Measurements from ENCODE around the gene HOXA7. TPM values are rescaled to one million over a fixed set of nuclear protein-coding genes. Genes with fewer than 3 reads are reported as not detected.
A peak's percentile ranks its signal among the peaks of the same experiment; 100 is the strongest.

Gene HOXA7
- total RNA-seq, 1 donor from 2014 or later, result 34.2 TPM

GRCh38 chr7:27153526-27153925 lies 2.9 kb downstream of the HOXA7 start:
- no peak for DNase-seq (ENCODE audit: low read depth)
- Histone ChIP-seq H3K4me3 (ENCODE audit: low read depth, low read length) (peak overlapping the region; percentile 22), H3K36me3 (ENCODE audit: control insufficient read depth, insufficient read depth, low read length) (no peaks in the 10 kb centered on the region), H3K27me3 (ENCODE audit: control insufficient read depth, insufficient read depth, low read length) (no peaks in the 10 kb centered on the region)
- TF ChIP-seq CTCF (IDR thresholded peaks at IDR 0.05; ENCODE audit: insufficient read depth, low read length, poor library complexity, severe bottlenecking), result no peak

GRCh38 chr7:27152816-27153442 lies 3.5 kb downstream of the HOXA7 start:
- peak overlapping the region; percentile 71 for H3K4me3 ChIP-seq (ENCODE audit: low read depth, low read length)

GRCh38 chr7:27151931-27152815 lies 4.3 kb downstream of the HOXA7 start, which contains the start of gene HOXA3:
Gene HOXA3 (minus strand): TSS chr7:27152583. CDS start chr7:27110640, 41,943 bp downstream.
- H3K4me3 ChIP-seq (ENCODE audit: low read depth, low read length), result peak within 1 kb of the TSS; percentile 71
- no peak for DNase-seq (ENCODE audit: low read depth)
- H3K36me3 ChIP-seq (ENCODE audit: control insufficient read depth, insufficient read depth, low read length), result no peaks in the 10 kb centered on the region
- H3K27me3 ChIP-seq (ENCODE audit: control insufficient read depth, insufficient read depth, low read length), result no peaks in the 10 kb centered on the region
- no peak for TF ChIP-seq CTCF (IDR thresholded peaks at IDR 0.05; ENCODE audit: insufficient read depth, low read length, poor library complexity, severe bottlenecking)

More at GRCh38 chr7:27152816-27153442, 3.5 kb downstream of the HOXA7 start:
- Histone ChIP-seq H3K27me3 (ENCODE audit: control insufficient read depth, insufficient read depth, low read length) (no peaks in the 10 kb centered on the region), H3K36me3 (ENCODE audit: control insufficient read depth, insufficient read depth, low read length) (no peaks in the 10 kb centered on the region)
- DNase-seq (ENCODE audit: low read depth), result no peak
- TF ChIP-seq CTCF (IDR thresholded peaks at IDR 0.05; ENCODE audit: insufficient read depth, low read length, poor library complexity, severe bottlenecking), result no peak

GRCh38 chr7:27151341-27151930 lies 5.0 kb downstream of the HOXA7 start:
- peak overlapping the region; percentile 71 for H3K4me3 ChIP-seq (ENCODE audit: low read depth, low read length)
- no peaks in the 10 kb centered on the region for H3K27me3 ChIP-seq (ENCODE audit: control insufficient read depth, insufficient read depth, low read length)
- H3K36me3 ChIP-seq (ENCODE audit: control insufficient read depth, insufficient read depth, low read length), result no peaks in the 10 kb centered on the region
- no peak for DNase-seq (ENCODE audit: low read depth)
- no peak for TF ChIP-seq CTCF (IDR thresholded peaks at IDR 0.05; ENCODE audit: insufficient read depth, low read length, poor library complexity, severe bottlenecking)

- no peak for DNase-seq (ENCODE audit: low read depth)
- peak; percentile 54 for TF ChIP-seq CTCF (IDR thresholded peaks at IDR 0.05; ENCODE audit: insufficient read depth, low read length, poor library complexity, severe bottlenecking)
- Histone ChIP-seq H3K36me3 (ENCODE audit: control insufficient read depth, insufficient read depth, low read length) (no peaks in the 10 kb centered on the region), H3K4me3 (ENCODE audit: low read depth, low read length) (peak overlapping the region; percentile 71), H3K27me3 (ENCODE audit: control insufficient read depth, insufficient read depth, low read length) (no peaks in the 10 kb centered on the region)
Observed at GRCh38 chr7:27150568-27151340, 5.7 kb downstream of the HOXA7 start.
